ENCODE results near the gene ZAP70. TPM values are rescaled to one million over a fixed set of nuclear protein-coding genes. Genes with fewer than 3 reads are reported as not detected.

Gene ZAP70
- total RNA-seq, 2 donors from 2014 or later, result 8.3 to 10.4 TPM

DNA sequence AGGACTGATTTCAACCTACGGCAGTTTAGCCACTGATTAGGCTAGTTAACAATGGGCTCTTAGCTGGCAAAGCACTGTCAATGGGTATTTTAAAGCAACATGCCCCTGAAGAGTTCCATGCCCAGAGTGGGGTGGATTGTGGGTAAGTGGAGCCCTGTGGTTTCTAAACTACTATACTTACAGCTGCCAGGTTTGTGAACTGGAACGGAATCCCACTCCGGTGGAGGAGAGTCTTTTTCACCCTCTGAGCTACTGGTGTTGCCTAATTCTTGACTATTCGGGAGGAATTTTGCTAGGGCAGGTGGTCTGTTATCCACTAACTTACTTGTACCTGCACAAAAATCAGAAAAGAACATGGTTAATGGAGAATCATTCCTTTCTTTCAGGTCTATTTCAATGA, 52.6 kb downstream of the ZAP70 start:
- no peak overlapping the region for H3K9ac ChIP-seq (ENCODE audit: extremely low read depth, low read length, poor library complexity, severe bottlenecking)
- H3K4me3 ChIP-seq (ENCODE audit: low read length), result no peak overlapping the region
- peak; percentile 22 for DNase-seq
- Mint-ChIP-seq H3K4me3 (no peak overlapping the region), H3K27me3 (ENCODE audit: insufficient read depth) (no peaks in the 10 kb centered on the region), H3K4me1 (peaks cover 32% of the 10 kb centered on the region), H3K9me3 (no peaks in the 10 kb centered on the region), H3K36me3 (ENCODE audit: low read depth) (peaks cover 39% of the 10 kb centered on the region), H3K27ac (no peak overlapping the region)
- H3K27ac ChIP-seq (ENCODE audit: low read depth, low read length), result no peak overlapping the region
- peaks cover 18% of the 10 kb centered on the region for H3K4me1 ChIP-seq (ENCODE audit: control insufficient read depth, insufficient read depth, low read length)
- 92 to 100% methylated on average over 3 to 4 of the region's 4 CpGs for WGBS, 2 experiments (ENCODE audit: insufficient coverage in 1 of 2, insufficient read length in 1 of 2)
- no peaks in the 10 kb centered on the region for H3K27me3 ChIP-seq (ENCODE audit: control insufficient read depth, insufficient read depth, low read length, poor library complexity, severe bottlenecking)
- no peaks in the 10 kb centered on the region for H3K9me3 ChIP-seq (ENCODE audit: control insufficient read depth, low read length)
- TF ChIP-seq, protein P1, sequence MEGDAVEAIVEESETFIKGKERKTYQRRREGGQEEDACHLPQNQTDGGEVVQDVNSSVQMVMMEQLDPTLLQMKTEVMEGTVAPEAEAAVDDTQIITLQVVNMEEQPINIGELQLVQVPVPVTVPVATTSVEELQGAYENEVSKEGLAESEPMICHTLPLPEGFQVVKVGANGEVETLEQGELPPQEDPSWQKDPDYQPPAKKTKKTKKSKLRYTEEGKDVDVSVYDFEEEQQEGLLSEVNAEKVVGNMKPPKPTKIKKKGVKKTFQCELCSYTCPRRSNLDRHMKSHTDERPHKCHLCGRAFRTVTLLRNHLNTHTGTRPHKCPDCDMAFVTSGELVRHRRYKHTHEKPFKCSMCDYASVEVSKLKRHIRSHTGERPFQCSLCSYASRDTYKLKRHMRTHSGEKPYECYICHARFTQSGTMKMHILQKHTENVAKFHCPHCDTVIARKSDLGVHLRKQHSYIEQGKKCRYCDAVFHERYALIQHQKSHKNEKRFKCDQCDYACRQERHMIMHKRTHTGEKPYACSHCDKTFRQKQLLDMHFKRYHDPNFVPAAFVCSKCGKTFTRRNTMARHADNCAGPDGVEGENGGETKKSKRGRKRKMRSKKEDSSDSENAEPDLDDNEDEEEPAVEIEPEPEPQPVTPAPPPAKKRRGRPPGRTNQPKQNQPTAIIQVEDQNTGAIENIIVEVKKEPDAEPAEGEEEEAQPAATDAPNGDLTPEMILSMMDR (conservative IDR thresholded peaks at IDR 0.05), result no peak
- H3K36me3 ChIP-seq (ENCODE audit: control insufficient read depth, insufficient read depth, low read length), result peaks cover 66% of the 10 kb centered on the region

DNA sequence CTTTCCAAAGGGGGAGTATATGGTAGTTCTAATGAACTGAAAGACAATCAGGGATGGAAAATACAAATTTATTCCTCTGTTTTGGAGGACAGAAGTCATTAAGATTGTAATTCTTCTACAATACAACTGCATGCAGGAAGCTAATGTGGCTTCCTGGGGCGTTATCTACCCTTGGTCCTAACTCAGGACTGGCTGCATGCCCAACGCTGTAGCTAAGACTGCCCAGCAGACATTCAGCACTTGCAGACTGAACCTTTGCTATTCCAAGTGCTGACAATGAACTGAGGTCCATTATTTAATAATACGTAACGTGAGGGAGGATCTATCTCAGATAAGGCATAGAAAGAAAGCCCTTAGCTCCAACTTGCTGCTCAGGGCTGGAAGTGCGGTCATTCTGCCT, 53.2 kb downstream of the ZAP70 start:
- Histone ChIP-seq H3K9me3 (ENCODE audit: control insufficient read depth, low read length) (no peaks in the 10 kb centered on the region), H3K4me1 (ENCODE audit: control insufficient read depth, insufficient read depth, low read length) (peaks cover 15% of the 10 kb centered on the region), H3K27ac (ENCODE audit: low read depth, low read length) (no peak overlapping the region), H3K4me3 (ENCODE audit: low read length) (no peak overlapping the region), H3K9ac (ENCODE audit: extremely low read depth, low read length, poor library complexity, severe bottlenecking) (no peak overlapping the region), H3K27me3 (ENCODE audit: control insufficient read depth, insufficient read depth, low read length, poor library complexity, severe bottlenecking) (no peaks in the 10 kb centered on the region), H3K36me3 (ENCODE audit: control insufficient read depth, insufficient read depth, low read length) (peaks cover 64% of the 10 kb centered on the region)
- Mint-ChIP-seq H3K9me3 (no peaks in the 10 kb centered on the region), H3K4me3 (no peak overlapping the region), H3K27ac (no peak overlapping the region), H3K36me3 (ENCODE audit: low read depth) (peaks cover 36% of the 10 kb centered on the region), H3K4me1 (peaks cover 35% of the 10 kb centered on the region), H3K27me3 (ENCODE audit: insufficient read depth) (no peaks in the 10 kb centered on the region)
- 90 to 100% methylated on average over 5 of the region's 5 CpGs for WGBS, 2 experiments (ENCODE audit: insufficient coverage in 1 of 2, insufficient read length in 1 of 2)
- DNase-seq, result peak; percentile 5
- TF ChIP-seq, protein P1 (conservative IDR thresholded peaks at IDR 0.05), result no peak

DNA sequence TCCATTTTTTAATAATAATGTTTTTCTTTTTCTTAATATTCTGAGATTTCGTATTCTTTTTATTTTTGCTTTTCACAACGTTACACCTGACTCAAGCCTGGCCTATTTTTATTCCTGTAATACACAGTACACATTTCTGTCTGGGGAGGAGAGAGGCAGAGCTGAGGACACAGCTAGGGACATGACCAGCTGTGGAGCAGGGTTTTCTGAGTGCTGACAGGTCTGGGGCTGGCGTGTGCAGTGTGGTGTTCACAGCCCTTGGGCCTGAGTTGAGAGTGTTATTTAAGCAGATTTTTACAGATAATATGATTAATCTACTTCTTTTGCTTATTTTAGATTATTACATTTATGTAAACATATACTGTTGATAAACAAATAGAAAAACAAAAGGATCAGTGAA, 55.9 kb downstream of the ZAP70 start:
- H3K9ac ChIP-seq (ENCODE audit: extremely low read depth, low read length, poor library complexity, severe bottlenecking), result no peak overlapping the region
- no peak overlapping the region for H3K4me3 ChIP-seq (ENCODE audit: low read length)
- H3K4me1 ChIP-seq (ENCODE audit: control insufficient read depth, insufficient read depth, low read length), result peaks cover 11% of the 10 kb centered on the region
- 95% methylated on average over 3 of the region's 3 CpGs; no CpG with 5 or more reads in 1 of the 2 experiments for WGBS, 2 experiments (ENCODE audit: insufficient coverage in 1 of 2, insufficient read length in 1 of 2)
- TF ChIP-seq, protein P1 (conservative IDR thresholded peaks at IDR 0.05), result no peak
- H3K9me3 ChIP-seq (ENCODE audit: control insufficient read depth, low read length), result no peaks in the 10 kb centered on the region
- Mint-ChIP-seq H3K27ac (no peak overlapping the region), H3K4me3 (no peak overlapping the region), H3K9me3 (no peaks in the 10 kb centered on the region), H3K27me3 (ENCODE audit: insufficient read depth) (no peaks in the 10 kb centered on the region), H3K36me3 (ENCODE audit: low read depth) (peaks cover 51% of the 10 kb centered on the region), H3K4me1 (peaks cover 30% of the 10 kb centered on the region)
- peak; percentile 13 for DNase-seq
- no peaks in the 10 kb centered on the region for H3K27me3 ChIP-seq (ENCODE audit: control insufficient read depth, insufficient read depth, low read length, poor library complexity, severe bottlenecking)
- no peak overlapping the region for H3K27ac ChIP-seq (ENCODE audit: low read depth, low read length)
- peaks cover 71% of the 10 kb centered on the region for H3K36me3 ChIP-seq (ENCODE audit: control insufficient read depth, insufficient read depth, low read length)

All from endodermal cell (in vitro differentiated cells).